Measurements from ENCODE around the gene LDLRAD3.

Gene LDLRAD3

GRCh38 chr11:36057379-36058042 is 113.6 kb downstream of the LDLRAD3 start:
- TF ChIP-seq GATA2 (IDR thresholded peaks at IDR 0.05; ENCODE audit: low read depth, low read length) (no peak), GATA3 (IDR thresholded peaks at IDR 0.05; ENCODE audit: low read depth, low read length) (no peak)

- TF ChIP-seq GATA2 (IDR thresholded peaks at IDR 0.05; ENCODE audit: low read depth, low read length) (no peak), GATA3 (IDR thresholded peaks at IDR 0.05; ENCODE audit: low read depth, low read length) (no peak)
These were observed 115.8 kb downstream of the LDLRAD3 start for GRCh38 chr11:36059660-36060059.

- TF ChIP-seq GATA2 (IDR thresholded peaks at IDR 0.05; ENCODE audit: low read depth, low read length) (no peak), GATA3 (IDR thresholded peaks at IDR 0.05; ENCODE audit: low read depth, low read length) (no peak)
These were observed 117.1 kb downstream of the LDLRAD3 start for GRCh38 chr11:36060926-36061325.

- no peak for TF ChIP-seq GATA3 (IDR thresholded peaks at IDR 0.05; ENCODE audit: low read depth, low read length)
- no peak for TF ChIP-seq GATA2 (IDR thresholded peaks at IDR 0.05; ENCODE audit: low read depth, low read length)
These were observed 117.6 kb downstream of the LDLRAD3 start for GRCh38 chr11:36061471-36061870.

- no peak for TF ChIP-seq GATA2 (IDR thresholded peaks at IDR 0.05; ENCODE audit: low read depth, low read length)
- TF ChIP-seq GATA3 (IDR thresholded peaks at IDR 0.05; ENCODE audit: low read depth, low read length) = no peak
These were observed 119.0 kb downstream of the LDLRAD3 start for GRCh38 chr11:36062796-36063365.

GRCh38 chr11:36065436-36065835 is 121.6 kb downstream of the LDLRAD3 start:
- TF ChIP-seq GATA2 (IDR thresholded peaks at IDR 0.05; ENCODE audit: low read depth, low read length) (no peak), GATA3 (IDR thresholded peaks at IDR 0.05; ENCODE audit: low read depth, low read length) (no peak)

GRCh38 chr11:36066891-36067290 is 123.0 kb downstream of the LDLRAD3 start:
- TF ChIP-seq GATA3 (IDR thresholded peaks at IDR 0.05; ENCODE audit: low read depth, low read length) = no peak
- TF ChIP-seq GATA2 (IDR thresholded peaks at IDR 0.05; ENCODE audit: low read depth, low read length) = no peak

GRCh38 chr11:36069576-36070212 is 125.8 kb downstream of the LDLRAD3 start:
- TF ChIP-seq GATA3 (IDR thresholded peaks at IDR 0.05; ENCODE audit: low read depth, low read length) (no peak), GATA2 (IDR thresholded peaks at IDR 0.05; ENCODE audit: low read depth, low read length) (no peak)

GRCh38 chr11:36070213-36070953 is 126.5 kb downstream of the LDLRAD3 start:
- no peak for TF ChIP-seq GATA2 (IDR thresholded peaks at IDR 0.05; ENCODE audit: low read depth, low read length)

GRCh38 chr11:36070954-36071330 is 127.1 kb downstream of the LDLRAD3 start:
- TF ChIP-seq GATA2 (IDR thresholded peaks at IDR 0.05; ENCODE audit: low read depth, low read length) (no peak), GATA3 (IDR thresholded peaks at IDR 0.05; ENCODE audit: low read depth, low read length) (no peak)

- TF ChIP-seq GATA2 (IDR thresholded peaks at IDR 0.05; ENCODE audit: low read depth, low read length) = no peak
- no peak for TF ChIP-seq GATA3 (IDR thresholded peaks at IDR 0.05; ENCODE audit: low read depth, low read length)
These were observed 128.1 kb downstream of the LDLRAD3 start for GRCh38 chr11:36071917-36072500.

GRCh38 chr11:36073411-36074203 is 129.7 kb downstream of the LDLRAD3 start:
- TF ChIP-seq GATA2 (IDR thresholded peaks at IDR 0.05; ENCODE audit: low read depth, low read length) (no peak), GATA3 (IDR thresholded peaks at IDR 0.05; ENCODE audit: low read depth, low read length) (no peak)

GRCh38 chr11:36074941-36075431 is 131.1 kb downstream of the LDLRAD3 start:
- TF ChIP-seq GATA3 (IDR thresholded peaks at IDR 0.05; ENCODE audit: low read depth, low read length) (no peak), GATA2 (IDR thresholded peaks at IDR 0.05; ENCODE audit: low read depth, low read length) (no peak)

Data from SH-SY5Y (cell line).